Neural progenitor cell (in vitro differentiated cells): Measurements from ENCODE around the gene YARS1. TPM values are rescaled to one million over a fixed set of nuclear protein-coding genes. Genes with fewer than 3 reads are reported as not detected.

Source experiments
- DNase-seq: peaks from one replicate; pipeline ENCODE4 v3.0.0-alpha.2; 2016; ENCODE audit warnings: low spot score
- H2AFZ ChIP-seq: fragments of 200-600 bp; sonication (generic); replicated peaks from 2 replicates; pipeline ENCODE4 v1.6.1; 2016; ENCODE audit warnings: antibody characterized with exemption
- H3F3A ChIP-seq: fragments of 200-600 bp; sonication (generic); 2 replicates; pipeline ENCODE4 v1.6.1; 2016; ENCODE audit warnings: antibody characterized with exemption, low read depth
- H3K27ac ChIP-seq: fragments of 200-600 bp; sonication (generic); 2 replicates; pipeline ENCODE4 v1.5.1; 2016; ENCODE audit warnings: mild to moderate bottlenecking
- H3K27me3 ChIP-seq: fragments of 200-600 bp; sonication (generic); 2 replicates; pipeline ENCODE4 v1.6.1; 2016; ENCODE audit warnings: mild to moderate bottlenecking, moderate library complexity
- H3K36me3 ChIP-seq: fragments of 200-600 bp; sonication (generic); 2 replicates; pipeline ENCODE4 v1.5.1; 2016
- H3K4me1 ChIP-seq: fragments of 200-600 bp; sonication (generic); 2 replicates; pipeline ENCODE4 v1.6.1; 2016; ENCODE audit warnings: mixed run types
- H3K4me2 ChIP-seq: fragments of 200-600 bp; sonication (generic); 2 replicates; pipeline ENCODE4 v1.6.1; 2016
- H3K4me3 ChIP-seq: fragments of 200-600 bp; sonication (generic); 2 replicates; pipeline ENCODE4 v1.5.1; 2016
- H3K79me2 ChIP-seq: fragments of 200-600 bp; sonication (generic); 2 replicates; pipeline ENCODE4 v1.6.1; 2016; ENCODE audit warnings: low read depth
- H3K9ac ChIP-seq: fragments of 200-600 bp; sonication (generic); 2 replicates; pipeline ENCODE4 v1.6.1; 2016
- H3K9me3 ChIP-seq: fragments of 200-600 bp; sonication (generic); 2 replicates; pipeline ENCODE4 v1.5.1; 2016; ENCODE audit warnings: low read depth
- H4K20me1 ChIP-seq: fragments of 200-600 bp; sonication (generic); 2 replicates; pipeline ENCODE4 v1.6.1; 2016; ENCODE audit warnings: low read depth
- H3K27ac Mint-ChIP-seq: 3 replicates; pipeline ENCODE4 v1.8.0; 2021; ENCODE audit warnings: mixed read lengths
- H3K27me3 Mint-ChIP-seq: 2 replicates; pipeline ENCODE4 v1.8.0; 2022; ENCODE audit warnings: low read depth, mild to moderate bottlenecking, inconsistent platforms, moderate library complexity, mixed read lengths; ENCODE audit not compliant: insufficient read depth
- H3K36me3 Mint-ChIP-seq: 3 replicates; pipeline ENCODE4 v1.8.0; 2021; ENCODE audit warnings: mixed read lengths
- H3K4me1 Mint-ChIP-seq: 3 replicates; pipeline ENCODE4 v1.8.0; 2021; ENCODE audit warnings: mixed read lengths
- H3K4me3 Mint-ChIP-seq: 3 replicates; pipeline ENCODE4 v1.8.0; 2021; ENCODE audit warnings: mild to moderate bottlenecking, moderate library complexity, mixed read lengths
- H3K9me3 Mint-ChIP-seq: 3 replicates; pipeline ENCODE4 v1.8.0; 2020; ENCODE audit warnings: mixed read lengths
- EZH2 ChIP-seq: fragments of 200-600 bp; sonication (generic); IDR thresholded peaks from 2 replicates; pipeline ENCODE4 v1.6.1; 2017; ENCODE audit warnings: antibody characterized with exemption, mild to moderate bottlenecking, moderate library complexity
- EZH2phosphoT487 ChIP-seq: fragments of 200-600 bp; sonication (generic); IDR thresholded peaks from 2 replicates; pipeline ENCODE4 v1.6.1; 2017; ENCODE audit warnings: antibody characterized with exemption
- total RNA-seq: library from RNA; depleted of rRNA; stranded (reverse); fragments of >200 nt; gene quantifications from 2 replicates; pipeline ENCODE4 v1.2.3, GENCODE V29; 2015; ENCODE audit warnings: low replicate concordance
- TF ChIP-seq, protein P1 (sequence below): fragments of 200-600 bp; sonication (generic); IDR thresholded peaks from 2 replicates; pipeline ENCODE4 v1.5.1; 2017; ENCODE audit warnings: antibody characterized with exemption, mild to moderate bottlenecking

The YARS1 gene
- total RNA-seq, 1 donor from 2014 or later, result 38.2 TPM

DNA sequence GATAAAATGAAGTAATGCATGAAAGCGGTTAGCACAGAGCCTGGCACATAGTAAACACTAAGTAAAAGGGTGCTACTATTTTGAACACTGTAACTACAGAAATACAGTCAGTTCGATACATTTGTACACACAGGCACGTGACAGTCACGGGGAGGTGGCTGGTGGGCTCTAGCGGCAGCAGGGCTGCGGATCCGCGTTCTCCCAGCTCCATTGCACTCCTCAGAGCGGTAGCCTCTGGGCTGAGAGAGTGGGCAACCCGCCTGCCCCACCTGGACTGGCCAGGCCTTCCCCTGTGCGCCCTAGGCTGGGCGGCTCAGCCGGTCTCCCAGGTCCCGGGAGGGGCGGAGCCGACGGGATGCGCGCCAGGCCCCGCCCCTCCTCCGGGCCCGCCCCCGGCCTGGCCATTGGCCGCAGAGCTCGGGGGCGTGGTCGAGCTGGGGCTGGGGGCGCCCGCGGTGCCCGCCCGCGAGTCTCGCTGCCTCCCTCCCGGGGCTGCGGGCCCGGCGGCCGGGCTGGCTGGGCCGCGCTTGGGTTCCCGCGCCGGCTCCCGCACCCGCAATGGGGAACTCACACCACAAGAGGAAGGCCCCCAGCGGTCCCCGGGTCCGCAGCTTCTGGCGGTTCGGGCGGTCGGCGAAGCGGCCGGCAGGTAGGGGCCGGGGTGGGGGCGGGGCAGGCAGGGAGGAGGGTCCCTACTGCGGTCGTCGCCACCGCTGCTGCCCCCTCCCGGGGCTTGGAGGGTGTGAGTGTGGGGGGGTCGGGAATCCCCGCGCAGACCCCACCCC is 63.4 kb downstream of the YARS1 start:
- peaks cover 35% of the 10 kb centered on the region for H4K20me1 ChIP-seq
- peak overlapping the region; percentile 90 for H3K4me2 ChIP-seq
- TF ChIP-seq EZH2phosphoT487 (no peak), EZH2 (no peak)
- TF ChIP-seq, protein P1, sequence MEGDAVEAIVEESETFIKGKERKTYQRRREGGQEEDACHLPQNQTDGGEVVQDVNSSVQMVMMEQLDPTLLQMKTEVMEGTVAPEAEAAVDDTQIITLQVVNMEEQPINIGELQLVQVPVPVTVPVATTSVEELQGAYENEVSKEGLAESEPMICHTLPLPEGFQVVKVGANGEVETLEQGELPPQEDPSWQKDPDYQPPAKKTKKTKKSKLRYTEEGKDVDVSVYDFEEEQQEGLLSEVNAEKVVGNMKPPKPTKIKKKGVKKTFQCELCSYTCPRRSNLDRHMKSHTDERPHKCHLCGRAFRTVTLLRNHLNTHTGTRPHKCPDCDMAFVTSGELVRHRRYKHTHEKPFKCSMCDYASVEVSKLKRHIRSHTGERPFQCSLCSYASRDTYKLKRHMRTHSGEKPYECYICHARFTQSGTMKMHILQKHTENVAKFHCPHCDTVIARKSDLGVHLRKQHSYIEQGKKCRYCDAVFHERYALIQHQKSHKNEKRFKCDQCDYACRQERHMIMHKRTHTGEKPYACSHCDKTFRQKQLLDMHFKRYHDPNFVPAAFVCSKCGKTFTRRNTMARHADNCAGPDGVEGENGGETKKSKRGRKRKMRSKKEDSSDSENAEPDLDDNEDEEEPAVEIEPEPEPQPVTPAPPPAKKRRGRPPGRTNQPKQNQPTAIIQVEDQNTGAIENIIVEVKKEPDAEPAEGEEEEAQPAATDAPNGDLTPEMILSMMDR, result peak; percentile 42
- Mint-ChIP-seq H3K4me3 (peak overlapping the region; percentile 96), H3K9me3 (no peaks in the 10 kb centered on the region), H3K36me3 (no peaks in the 10 kb centered on the region), H3K4me1 (peaks cover 32% of the 10 kb centered on the region), H3K27me3 (no peaks in the 10 kb centered on the region), H3K27ac (no peak overlapping the region)
- no peak overlapping the region for H3K27ac ChIP-seq
- peaks cover 46% of the 10 kb centered on the region for H3K79me2 ChIP-seq
- H3K4me3 ChIP-seq, result peak overlapping the region; percentile 82
- peak overlapping the region; percentile 7 for H3K9ac ChIP-seq
- H3F3A ChIP-seq, result peaks cover 37% of the 10 kb centered on the region
- H3K36me3 ChIP-seq, result no peaks in the 10 kb centered on the region
- peak; percentile 98 for DNase-seq
- H3K27me3 ChIP-seq, result no peaks in the 10 kb centered on the region
- peaks cover 15% of the 10 kb centered on the region for H3K4me1 ChIP-seq
- no peaks in the 10 kb centered on the region for H3K9me3 ChIP-seq
- H2AFZ ChIP-seq, result no peak overlapping the region

DNA sequence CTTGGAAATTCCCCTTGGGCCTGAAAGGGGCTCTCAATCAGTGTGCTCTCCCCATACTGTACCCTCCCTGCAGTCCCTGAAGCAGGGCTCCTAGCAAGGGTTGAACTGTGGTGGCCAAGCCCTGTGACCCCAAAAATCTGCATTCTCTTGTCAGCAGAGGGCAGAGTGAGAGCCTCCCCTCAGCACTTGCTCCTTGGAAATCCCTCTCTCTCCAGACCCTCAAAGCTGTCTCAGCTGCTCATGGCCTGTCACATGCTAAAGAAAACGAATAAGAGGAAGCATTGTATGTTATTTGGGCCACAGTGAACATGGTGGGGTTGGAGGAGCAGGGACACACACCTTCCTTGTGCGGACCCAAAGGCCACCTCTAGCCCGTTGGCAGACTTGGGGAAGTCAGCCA is 67.4 kb downstream of the YARS1 start:
- no peak for DNase-seq
- H3K4me1 ChIP-seq, result no peaks in the 10 kb centered on the region
- H3K9me3 ChIP-seq, result no peaks in the 10 kb centered on the region
- H3K4me3 Mint-ChIP-seq, result no peak overlapping the region
- H4K20me1 ChIP-seq, result no peaks in the 10 kb centered on the region
- peaks cover 11% of the 10 kb centered on the region for H3K4me1 Mint-ChIP-seq
- H3K27ac Mint-ChIP-seq, result no peak overlapping the region
- H3K27me3 ChIP-seq, result no peaks in the 10 kb centered on the region
- H3K27me3 Mint-ChIP-seq, result peaks cover 4% of the 10 kb centered on the region
- no peak overlapping the region for H3K27ac ChIP-seq
- H2AFZ ChIP-seq, result no peak overlapping the region
- TF ChIP-seq EZH2phosphoT487, result no peak
- TF ChIP-seq, protein P1, result peak; percentile 20
- H3K36me3 Mint-ChIP-seq, result no peaks in the 10 kb centered on the region
- no peaks in the 10 kb centered on the region for H3K9me3 Mint-ChIP-seq
- H3K4me2 ChIP-seq, result no peak overlapping the region
- H3K4me3 ChIP-seq, result no peak overlapping the region
- H3F3A ChIP-seq, result peaks cover 14% of the 10 kb centered on the region
- H3K79me2 ChIP-seq, result peaks cover 6% of the 10 kb centered on the region
- no peak overlapping the region for H3K9ac ChIP-seq
- no peaks in the 10 kb centered on the region for H3K36me3 ChIP-seq

DNA sequence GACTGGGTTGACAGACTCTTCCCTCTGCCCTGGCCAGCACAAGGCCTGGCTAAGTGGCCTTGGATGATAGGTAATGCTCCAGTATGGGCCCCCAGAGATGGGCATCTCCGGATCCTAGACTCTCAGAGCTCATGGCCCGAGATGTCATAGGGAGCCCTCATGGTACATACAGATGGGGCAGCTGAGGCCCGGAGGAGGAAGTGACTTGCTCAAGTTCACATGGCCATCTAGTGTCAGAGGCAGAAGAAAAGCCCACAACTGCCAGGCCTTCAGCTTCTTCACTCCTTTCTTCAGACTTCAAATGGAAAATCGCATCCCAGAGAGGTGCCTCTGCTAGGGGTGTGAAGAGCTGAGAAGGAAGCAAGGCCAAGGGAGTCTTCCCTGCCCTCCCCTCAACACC is 67.8 kb downstream of the YARS1 start:
- peaks cover under 1% of the 10 kb centered on the region for H3K4me1 ChIP-seq
- H3K4me2 ChIP-seq, result no peak overlapping the region
- no peaks in the 10 kb centered on the region for H3K36me3 ChIP-seq
- no peak overlapping the region for H2AFZ ChIP-seq
- Mint-ChIP-seq H3K4me3 (no peak overlapping the region), H3K9me3 (no peaks in the 10 kb centered on the region), H3K4me1 (peaks cover 9% of the 10 kb centered on the region), H3K36me3 (no peaks in the 10 kb centered on the region), H3K27ac (no peak overlapping the region), H3K27me3 (peaks cover 6% of the 10 kb centered on the region)
- no peaks in the 10 kb centered on the region for H3K9me3 ChIP-seq
- peaks cover 3% of the 10 kb centered on the region for H3K79me2 ChIP-seq
- no peak overlapping the region for H3K9ac ChIP-seq
- H3K27ac ChIP-seq, result no peak overlapping the region
- TF ChIP-seq, protein P1, result no peak
- TF ChIP-seq EZH2 (no peak), EZH2phosphoT487 (no peak)
- peaks cover 12% of the 10 kb centered on the region for H3F3A ChIP-seq
- no peaks in the 10 kb centered on the region for H3K27me3 ChIP-seq
- no peak overlapping the region for H3K4me3 ChIP-seq
- H4K20me1 ChIP-seq, result no peaks in the 10 kb centered on the region
- DNase-seq, result no peak
